ENCODE results near the gene LSM8.
A peak's percentile ranks its signal among the peaks of the same experiment; 100 is the strongest.

LSM8 gene

DNA sequence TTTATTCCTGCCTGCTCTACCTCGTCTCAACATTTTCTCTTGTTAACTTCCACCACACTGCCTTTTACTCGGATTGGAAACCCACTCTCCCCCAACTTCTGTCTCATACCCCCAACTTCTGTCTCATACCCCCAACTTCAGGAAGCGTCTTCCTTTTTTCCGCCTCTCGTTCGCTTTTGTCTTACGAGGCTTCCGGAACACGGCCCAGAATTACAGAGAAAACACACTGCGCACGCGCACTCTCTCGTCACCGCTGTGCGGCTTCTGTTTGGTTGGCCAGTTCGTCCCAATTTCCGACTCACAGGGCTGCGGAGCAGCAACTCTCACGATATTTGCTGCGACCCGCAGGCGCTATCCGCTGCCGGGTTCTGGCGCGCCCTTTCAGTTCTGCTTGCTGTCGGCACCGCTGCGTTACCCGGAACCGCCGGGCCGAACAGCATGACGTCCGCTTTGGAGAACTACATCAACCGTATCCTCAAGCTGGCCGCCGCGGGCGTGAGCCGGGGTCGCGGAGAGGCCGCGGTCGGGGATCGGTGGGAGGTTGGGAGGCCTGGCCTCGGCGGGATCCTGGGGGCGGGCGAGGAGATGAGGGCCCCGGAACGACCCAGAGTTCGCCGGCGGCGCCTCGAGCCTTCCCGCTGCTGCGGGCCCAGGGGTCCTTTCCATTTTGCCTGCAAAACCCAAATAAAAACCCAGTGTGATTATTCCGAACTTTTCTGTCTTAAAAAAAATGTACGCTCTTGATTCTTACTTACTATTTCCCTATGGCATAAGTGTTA lies at the start of gene LSM8 (continued):
- TF ChIP-seq, protein P1, sequence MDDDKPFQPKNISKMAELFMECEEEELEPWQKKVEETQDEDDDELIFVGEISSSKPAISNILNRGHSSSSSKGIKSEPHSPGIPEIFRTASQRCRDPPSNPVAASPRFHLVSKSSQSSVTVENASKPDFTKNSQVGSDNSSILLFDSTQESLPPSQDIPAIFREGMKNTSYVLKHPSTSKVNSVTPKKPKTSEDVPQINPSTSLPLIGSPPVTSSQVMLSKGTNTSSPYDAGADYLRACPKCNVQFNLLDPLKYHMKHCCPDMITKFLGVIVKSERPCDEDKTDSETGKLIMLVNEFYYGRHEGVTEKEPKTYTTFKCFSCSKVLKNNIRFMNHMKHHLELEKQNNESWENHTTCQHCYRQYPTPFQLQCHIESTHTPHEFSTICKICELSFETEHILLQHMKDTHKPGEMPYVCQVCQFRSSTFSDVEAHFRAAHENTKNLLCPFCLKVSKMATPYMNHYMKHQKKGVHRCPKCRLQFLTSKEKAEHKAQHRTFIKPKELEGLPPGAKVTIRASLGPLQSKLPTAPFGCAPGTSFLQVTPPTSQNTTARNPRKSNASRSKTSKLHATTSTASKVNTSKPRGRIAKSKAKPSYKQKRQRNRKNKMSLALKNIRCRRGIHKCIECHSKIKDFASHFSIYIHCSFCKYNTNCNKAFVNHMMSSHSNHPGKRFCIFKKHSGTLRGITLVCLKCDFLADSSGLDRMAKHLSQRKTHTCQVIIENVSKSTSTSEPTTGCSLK (tag by site-specific recombination; IDR thresholded peaks at IDR 0.05) = no peak
- TF ChIP-seq ZNF335 (tag by site-specific recombination; conservative IDR thresholded peaks at IDR 0.05) (peak; percentile 89), ZNF48 (tag by site-specific recombination; IDR thresholded peaks at IDR 0.05) (no peak), ZBTB48 (tag by site-specific recombination; IDR thresholded peaks at IDR 0.05) (no peak), ZNF140 (tag by site-specific recombination; IDR thresholded peaks at IDR 0.05) (no peak), ZNF571 (tag by site-specific recombination; IDR thresholded peaks at IDR 0.05) (no peak), ZNF157 (tag by site-specific recombination; IDR thresholded peaks at IDR 0.05) (no peak), ZNF792 (tag by site-specific recombination; IDR thresholded peaks at IDR 0.05) (no peak), ZNF530 (tag by site-specific recombination; IDR thresholded peaks at IDR 0.05; ENCODE audit: low read depth) (no peak), ZNF510 (tag by site-specific recombination; IDR thresholded peaks at IDR 0.05; ENCODE audit: insufficient replicate concordance) (no peak), ZNF473 (tag by site-specific recombination; IDR thresholded peaks at IDR 0.05) (no peak), ZNF366 (tag by site-specific recombination; conservative IDR thresholded peaks at IDR 0.05) (peak; percentile 90), ZNF404 (tag by site-specific recombination; IDR thresholded peaks at IDR 0.05) (no peak), ZNF292 (tag by site-specific recombination; IDR thresholded peaks at IDR 0.05; ENCODE audit: borderline replicate concordance, low read depth) (no peak), ZNF169 (tag by site-specific recombination; IDR thresholded peaks at IDR 0.05) (no peak), ZNF175 (tag by site-specific recombination; IDR thresholded peaks at IDR 0.05) (no peak), ZSCAN23 (tag by site-specific recombination; IDR thresholded peaks at IDR 0.05) (no peak), ZNF16 (tag by site-specific recombination; IDR thresholded peaks at IDR 0.05; ENCODE audit: low read depth) (no peak), ZFP69B (tag by site-specific recombination; IDR thresholded peaks at IDR 0.05) (0 out of 2 replicates have a peak, but pooled peaks have one; percentile 13), ZBTB20 (tag by site-specific recombination; IDR thresholded peaks at IDR 0.05) (peak; percentile 96)
- TF ChIP-seq, protein P2, sequence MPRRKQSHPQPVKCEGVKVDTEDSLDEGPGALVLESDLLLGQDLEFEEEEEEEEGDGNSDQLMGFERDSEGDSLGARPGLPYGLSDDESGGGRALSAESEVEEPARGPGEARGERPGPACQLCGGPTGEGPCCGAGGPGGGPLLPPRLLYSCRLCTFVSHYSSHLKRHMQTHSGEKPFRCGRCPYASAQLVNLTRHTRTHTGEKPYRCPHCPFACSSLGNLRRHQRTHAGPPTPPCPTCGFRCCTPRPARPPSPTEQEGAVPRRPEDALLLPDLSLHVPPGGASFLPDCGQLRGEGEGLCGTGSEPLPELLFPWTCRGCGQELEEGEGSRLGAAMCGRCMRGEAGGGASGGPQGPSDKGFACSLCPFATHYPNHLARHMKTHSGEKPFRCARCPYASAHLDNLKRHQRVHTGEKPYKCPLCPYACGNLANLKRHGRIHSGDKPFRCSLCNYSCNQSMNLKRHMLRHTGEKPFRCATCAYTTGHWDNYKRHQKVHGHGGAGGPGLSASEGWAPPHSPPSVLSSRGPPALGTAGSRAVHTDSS (tag by site-specific recombination; IDR thresholded peaks at IDR 0.05) = no peak
- TF ChIP-seq, protein P3, sequence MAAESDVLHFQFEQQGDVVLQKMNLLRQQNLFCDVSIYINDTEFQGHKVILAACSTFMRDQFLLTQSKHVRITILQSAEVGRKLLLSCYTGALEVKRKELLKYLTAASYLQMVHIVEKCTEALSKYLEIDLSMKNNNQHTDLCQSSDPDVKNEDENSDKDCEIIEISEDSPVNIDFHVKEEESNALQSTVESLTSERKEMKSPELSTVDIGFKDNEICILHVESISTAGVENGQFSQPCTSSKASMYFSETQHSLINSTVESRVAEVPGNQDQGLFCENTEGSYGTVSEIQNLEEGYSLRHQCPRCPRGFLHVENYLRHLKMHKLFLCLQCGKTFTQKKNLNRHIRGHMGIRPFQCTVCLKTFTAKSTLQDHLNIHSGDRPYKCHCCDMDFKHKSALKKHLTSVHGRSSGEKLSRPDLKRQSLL (tag by site-specific recombination; IDR thresholded peaks at IDR 0.05) = peak; percentile 25; the same call in 1 of the 2 replicates
- TF ChIP-seq, protein P4, sequence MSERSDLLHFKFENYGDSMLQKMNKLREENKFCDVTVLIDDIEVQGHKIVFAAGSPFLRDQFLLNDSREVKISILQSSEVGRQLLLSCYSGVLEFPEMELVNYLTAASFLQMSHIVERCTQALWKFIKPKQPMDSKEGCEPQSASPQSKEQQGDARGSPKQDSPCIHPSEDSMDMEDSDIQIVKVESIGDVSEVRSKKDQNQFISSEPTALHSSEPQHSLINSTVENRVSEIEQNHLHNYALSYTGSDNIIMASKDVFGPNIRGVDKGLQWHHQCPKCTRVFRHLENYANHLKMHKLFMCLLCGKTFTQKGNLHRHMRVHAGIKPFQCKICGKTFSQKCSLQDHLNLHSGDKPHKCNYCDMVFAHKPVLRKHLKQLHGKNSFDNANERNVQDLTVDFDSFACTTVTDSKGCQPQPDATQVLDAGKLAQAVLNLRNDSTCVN (tag by site-specific recombination; optimal IDR thresholded peaks at IDR 0.05) = peak; percentile 73
- TF ChIP-seq, protein P5, sequence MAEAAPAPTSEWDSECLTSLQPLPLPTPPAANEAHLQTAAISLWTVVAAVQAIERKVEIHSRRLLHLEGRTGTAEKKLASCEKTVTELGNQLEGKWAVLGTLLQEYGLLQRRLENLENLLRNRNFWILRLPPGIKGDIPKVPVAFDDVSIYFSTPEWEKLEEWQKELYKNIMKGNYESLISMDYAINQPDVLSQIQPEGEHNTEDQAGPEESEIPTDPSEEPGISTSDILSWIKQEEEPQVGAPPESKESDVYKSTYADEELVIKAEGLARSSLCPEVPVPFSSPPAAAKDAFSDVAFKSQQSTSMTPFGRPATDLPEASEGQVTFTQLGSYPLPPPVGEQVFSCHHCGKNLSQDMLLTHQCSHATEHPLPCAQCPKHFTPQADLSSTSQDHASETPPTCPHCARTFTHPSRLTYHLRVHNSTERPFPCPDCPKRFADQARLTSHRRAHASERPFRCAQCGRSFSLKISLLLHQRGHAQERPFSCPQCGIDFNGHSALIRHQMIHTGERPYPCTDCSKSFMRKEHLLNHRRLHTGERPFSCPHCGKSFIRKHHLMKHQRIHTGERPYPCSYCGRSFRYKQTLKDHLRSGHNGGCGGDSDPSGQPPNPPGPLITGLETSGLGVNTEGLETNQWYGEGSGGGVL (tag by site-specific recombination; IDR thresholded peaks at IDR 0.05) = 0 out of 2 replicates have a peak, but pooled peaks have one; percentile 12
- TF ChIP-seq, protein P6, sequence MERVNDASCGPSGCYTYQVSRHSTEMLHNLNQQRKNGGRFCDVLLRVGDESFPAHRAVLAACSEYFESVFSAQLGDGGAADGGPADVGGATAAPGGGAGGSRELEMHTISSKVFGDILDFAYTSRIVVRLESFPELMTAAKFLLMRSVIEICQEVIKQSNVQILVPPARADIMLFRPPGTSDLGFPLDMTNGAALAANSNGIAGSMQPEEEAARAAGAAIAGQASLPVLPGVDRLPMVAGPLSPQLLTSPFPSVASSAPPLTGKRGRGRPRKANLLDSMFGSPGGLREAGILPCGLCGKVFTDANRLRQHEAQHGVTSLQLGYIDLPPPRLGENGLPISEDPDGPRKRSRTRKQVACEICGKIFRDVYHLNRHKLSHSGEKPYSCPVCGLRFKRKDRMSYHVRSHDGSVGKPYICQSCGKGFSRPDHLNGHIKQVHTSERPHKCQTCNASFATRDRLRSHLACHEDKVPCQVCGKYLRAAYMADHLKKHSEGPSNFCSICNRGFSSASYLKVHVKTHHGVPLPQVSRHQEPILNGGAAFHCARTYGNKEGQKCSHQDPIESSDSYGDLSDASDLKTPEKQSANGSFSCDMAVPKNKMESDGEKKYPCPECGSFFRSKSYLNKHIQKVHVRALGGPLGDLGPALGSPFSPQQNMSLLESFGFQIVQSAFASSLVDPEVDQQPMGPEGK (tag by site-specific recombination; IDR thresholded peaks at IDR 0.05) = peak; percentile 28; the same call in 1 of the 2 replicates
- TF ChIP-seq, protein P7, sequence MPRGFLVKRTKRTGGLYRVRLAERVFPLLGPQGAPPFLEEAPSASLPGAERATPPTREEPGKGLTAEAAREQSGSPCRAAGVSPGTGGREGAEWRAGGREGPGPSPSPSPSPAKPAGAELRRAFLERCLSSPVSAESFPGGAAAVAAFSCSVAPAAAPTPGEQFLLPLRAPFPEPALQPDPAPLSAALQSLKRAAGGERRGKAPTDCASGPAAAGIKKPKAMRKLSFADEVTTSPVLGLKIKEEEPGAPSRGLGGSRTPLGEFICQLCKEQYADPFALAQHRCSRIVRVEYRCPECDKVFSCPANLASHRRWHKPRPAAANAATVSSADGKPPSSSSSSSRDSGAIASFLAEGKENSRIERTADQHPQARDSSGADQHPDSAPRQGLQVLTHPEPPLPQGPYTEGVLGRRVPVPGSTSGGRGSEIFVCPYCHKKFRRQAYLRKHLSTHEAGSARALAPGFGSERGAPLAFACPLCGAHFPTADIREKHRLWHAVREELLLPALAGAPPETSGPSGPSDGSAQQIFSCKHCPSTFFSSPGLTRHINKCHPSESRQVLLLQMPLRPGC (tag by site-specific recombination; IDR thresholded peaks at IDR 0.05) = 0 out of 2 replicates have a peak, but pooled peaks have one; percentile 14
- TF ChIP-seq, protein P8, sequence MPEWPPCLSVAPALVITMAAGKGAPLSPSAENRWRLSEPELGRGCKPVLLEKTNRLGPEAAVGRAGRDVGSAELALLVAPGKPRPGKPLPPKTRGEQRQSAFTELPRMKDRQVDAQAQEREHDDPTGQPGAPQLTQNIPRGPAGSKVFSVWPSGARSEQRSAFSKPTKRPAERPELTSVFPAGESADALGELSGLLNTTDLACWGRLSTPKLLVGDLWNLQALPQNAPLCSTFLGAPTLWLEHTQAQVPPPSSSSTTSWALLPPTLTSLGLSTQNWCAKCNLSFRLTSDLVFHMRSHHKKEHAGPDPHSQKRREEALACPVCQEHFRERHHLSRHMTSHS (tag by site-specific recombination; IDR thresholded peaks at IDR 0.05) = no peak
